HepG2 (cell line): ENCODE measurements around the gene PCOLCE2. TPM values are rescaled to one million over a fixed set of nuclear protein-coding genes. Genes with fewer than 3 reads are reported as not detected.

Experiments used
- ATAC-seq: fragments of 200-7000 bp; cut with Tn5 transposase; 3 replicates; pipeline ENCODE4 v1.9.1; 2020; ENCODE audit warnings: mild to moderate bottlenecking, moderate library complexity
- BruUV-seq: library from RNA; stranded (reverse); fragments of 400-500 nt; replicated peaks from 2 replicates; lab custom pipeline; 2021; lab: Mats Ljungman, UMichigan
- CTCF ChIA-PET: fragments of 300-600 bp; formaldehyde crosslinking; extraction: SDS; loops from one replicate; lab custom pipeline; 2021; ENCODE audit warnings: low total read pairs, inconsistent platforms, low intra/inter-chr PET ratio; lab: Yijun Ruan, JAX
- POLR2A ChIA-PET: fragments of 350-600 bp; sonication (Branson Sonifier 250); formaldehyde crosslinking; loops from one replicate; lab custom pipeline; 2020; ENCODE audit warnings: antibody characterized with exemption, inconsistent platforms; lab: Yijun Ruan, JAX
- DNase-seq: peaks from one replicate; pipeline ENCODE4 v3.0.0-alpha.2; 2015; ENCODE audit warnings: low spot score
- FAIRE-seq: peaks from 3 replicates; lab custom pipeline; 2011; peaks lifted over from hg19 to GRCh38; lab: Jason Lieb, UNC
- H2AFZ ChIP-seq: one replicate; pipeline ENCODE4 v1.6.1; 2011; ENCODE audit warnings: low read length, inconsistent platforms
- H3K27ac ChIP-seq: fragments of 300-600 bp; 3 replicates; pipeline ENCODE4 v1.8.0; 2011; ENCODE audit warnings: mixed run types, mild to moderate bottlenecking, mixed read lengths, low read length, inconsistent platforms; ENCODE audit not compliant: insufficient read depth; ENCODE audit errors: extremely low read length
- H3K27me3 ChIP-seq, 2 experiments: fragments of 200-600 bp in 1 of 2; 2 replicates in 1 of 2; 3 replicates in 1 of 2; pipeline versions ENCODE4 v1.6.0 to v1.8.0; 2011; ENCODE audit warnings: low read length in 2 of 2, mild to moderate bottlenecking in 2 of 2, moderate library complexity in 2 of 2, inconsistent platforms in 1 of 2; ENCODE audit not compliant: insufficient read depth in 2 of 2, control insufficient read depth in 1 of 2
- H3K36me3 ChIP-seq, 2 experiments: fragments of 200-600 bp in 1 of 2; replicated peaks in 1 of 2; 2 replicates in 1 of 2; 3 replicates in 1 of 2; pipeline versions ENCODE4 v1.5.1 to v1.8.0; 2011; ENCODE audit warnings: low read length in 2 of 2, inconsistent platforms in 1 of 2; ENCODE audit not compliant: insufficient read depth in 2 of 2, control insufficient read depth in 1 of 2
- H3K4me1 ChIP-seq: 2 replicates; pipeline ENCODE4 v1.5.1; 2012; ENCODE audit warnings: low read length, inconsistent platforms; ENCODE audit not compliant: insufficient read depth
- H3K4me2 ChIP-seq: 2 replicates; pipeline ENCODE4 v1.6.0; 2011; ENCODE audit warnings: low read depth, low read length, inconsistent platforms
- H3K4me3 ChIP-seq, 3 experiments: fragments of 200-600 bp in 1 of 3; sonication (generic), shearing (Covaris generic) in 1 of 3; replicated peaks in 1 of 3; 2 replicates each; pipeline ENCODE4 v1.5.1; 2011 to 2016; ENCODE audit warnings: low read length in 3 of 3, inconsistent platforms in 2 of 3, low read depth in 2 of 3, mild to moderate bottlenecking in 2 of 3, control low read depth in 1 of 3, mixed read lengths in 1 of 3; ENCODE audit not compliant: insufficient read depth in 1 of 3
- H3K79me2 ChIP-seq: one replicate; pipeline ENCODE4 v1.6.1; 2011; ENCODE audit warnings: low read length, inconsistent platforms; ENCODE audit not compliant: insufficient read depth
- H3K9ac ChIP-seq: 2 replicates; pipeline ENCODE4 v1.6.0; 2011; ENCODE audit warnings: mild to moderate bottlenecking, low read depth, low read length, inconsistent platforms; ENCODE audit not compliant: insufficient read depth
- H3K9me3 ChIP-seq: 2 replicates; pipeline ENCODE4 v1.5.1; 2012; ENCODE audit warnings: mild to moderate bottlenecking, low read length
- H4K20me1 ChIP-seq: 2 replicates; pipeline ENCODE4 v1.6.0; 2011; ENCODE audit warnings: inconsistent platforms, mild to moderate bottlenecking, low read length, moderate library complexity; ENCODE audit not compliant: insufficient read depth
- MAX ChIP-seq: IDR thresholded peaks from 2 replicates; pipeline ENCODE4 v1.6.1; 2012; ENCODE audit warnings: inconsistent platforms
- MED13 ChIP-seq: sonication (generic); formaldehyde crosslinking; IDR thresholded peaks from 2 replicates; pipeline ENCODE4 v1.5.0; 2020; ENCODE audit warnings: missing genetic modification reagents
- MIER2 ChIP-seq: IDR thresholded peaks from 2 replicates; pipeline ENCODE4 v1.6.1; 2016; ENCODE audit warnings: missing biosample characterization, missing genetic modification reagents
- NCOA2 ChIP-seq: sonication (generic); formaldehyde crosslinking; IDR thresholded peaks from 2 replicates; pipeline ENCODE4 v1.8.0; 2022; ENCODE audit warnings: inconsistent platforms
- NCOA5 ChIP-seq: sonication (generic); formaldehyde crosslinking; IDR thresholded peaks from 2 replicates; pipeline ENCODE4 v1.4.0; 2020; ENCODE audit warnings: missing genetic modification reagents
- PHF8 ChIP-seq: sonication (generic); formaldehyde crosslinking; IDR thresholded peaks from 2 replicates; pipeline ENCODE4 v1.5.0; 2020; ENCODE audit warnings: missing genetic modification reagents
- RNF219 ChIP-seq: sonication (generic); formaldehyde crosslinking; IDR thresholded peaks from 2 replicates; pipeline ENCODE4 v1.5.0; 2020; ENCODE audit warnings: mild to moderate bottlenecking, missing genetic modification reagents
- SAP130 ChIP-seq: IDR thresholded peaks from 2 replicates; pipeline ENCODE4 v1.6.1; 2016; ENCODE audit warnings: low read depth
- SIX1 ChIP-seq: sonication (generic); formaldehyde crosslinking; IDR thresholded peaks from 2 replicates; pipeline ENCODE4 v1.4.0; 2020; ENCODE audit warnings: missing genetic modification reagents, borderline replicate concordance
- SPEN ChIP-seq: sonication (generic); formaldehyde crosslinking; IDR thresholded peaks from 2 replicates; pipeline ENCODE4 v1.5.1; 2020; ENCODE audit warnings: low read depth, mild to moderate bottlenecking, missing genetic modification reagents
- STAG1 ChIP-seq: sonication (generic); formaldehyde crosslinking; IDR thresholded peaks from 2 replicates; pipeline ENCODE4 v1.4.0; 2020; ENCODE audit warnings: missing genetic modification reagents
- THAP11 ChIP-seq: IDR thresholded peaks from 2 replicates; pipeline ENCODE4 v1.6.1; 2016; ENCODE audit warnings: missing biosample characterization, missing genetic modification reagents
- ZFP62 ChIP-seq: sonication (generic); formaldehyde crosslinking; IDR thresholded peaks from 2 replicates; pipeline ENCODE4 v1.4.0; 2020; ENCODE audit warnings: missing genetic modification reagents
- ZFX ChIP-seq: sonication (generic); formaldehyde crosslinking; IDR thresholded peaks from 2 replicates; pipeline ENCODE4 v1.4.0; 2020; ENCODE audit warnings: mild to moderate bottlenecking, low read depth, missing genetic modification reagents, moderate library complexity
- ZMYM4 ChIP-seq: sonication (generic); formaldehyde crosslinking; IDR thresholded peaks from 2 replicates; pipeline ENCODE4 v1.8.1; 2023; ENCODE audit warnings: mild to moderate bottlenecking, missing genetic modification reagents
- ZNF230 ChIP-seq: sonication (generic); formaldehyde crosslinking; IDR thresholded peaks from 2 replicates; pipeline ENCODE4 v1.4.0; 2020; ENCODE audit warnings: mild to moderate bottlenecking, missing genetic modification reagents
- ZNF235 ChIP-seq: sonication (generic); formaldehyde crosslinking; IDR thresholded peaks from 2 replicates; pipeline ENCODE4 v1.8.1; 2023; ENCODE audit warnings: mild to moderate bottlenecking, missing genetic modification reagents, borderline replicate concordance
- ZNF280D ChIP-seq: sonication (generic); formaldehyde crosslinking; IDR thresholded peaks from 2 replicates; pipeline ENCODE4 v1.5.1; 2020; ENCODE audit warnings: mild to moderate bottlenecking, missing genetic modification reagents
- ZNF614 ChIP-seq: IDR thresholded peaks from 2 replicates; pipeline ENCODE4 v1.6.1; 2018; ENCODE audit warnings: missing biosample characterization, missing genetic modification reagents, inconsistent platforms, borderline replicate concordance
- ZSCAN25 ChIP-seq: sonication (generic); formaldehyde crosslinking; IDR thresholded peaks from 2 replicates; pipeline ENCODE4 v1.8.0; 2022; ENCODE audit warnings: mild to moderate bottlenecking, missing genetic modification reagents
- WGBS: methylation state at CpG from one replicate; pipeline ENCODE4 v1.1.6; 2017; ENCODE audit warnings: low lambda C conversion rate; 5-methylcytosine and 5-hydroxymethylcytosine counted together
- in situ Hi-C: cut with HindIII; loops from 2 replicates; pipeline ENCODE4 v1.10.0; 2017; ENCODE audit warnings: low pct_unique_long_range_greater_than_20kb; ENCODE audit not compliant: extremely low pct_ligation_motif_present
- intact Hi-C: fragments of 100-400 bp; cut with micrococcal nuclease; formaldehyde crosslinking; loops from one replicate; pipeline ENCODE4 v1.10.0; 2022; ENCODE audit not compliant: unreplicated experiment
- polyA plus RNA-seq, 8 experiments: library from polyadenylated mRNA; depleted of rRNA in 3 of 8; stranded (reverse) in 7 of 8; unstranded in 1 of 8; fragments of >200 nt; fragmentation: Illumina TruSeq in 4 of 8; extraction: Trizol in 4 of 8; gene quantifications; 2 replicates each; pipeline versions ENCODE4 v1.2.1 to v1.2.3, GENCODE V29; 2011 to 2016; ENCODE audit warnings: low read depth in 4 of 8, missing spikeins in 1 of 8, mixed read lengths in 1 of 8; ENCODE audit not compliant: insufficient read depth in 1 of 8
- total RNA-seq, 5 experiments: library from RNA; depleted of rRNA; stranded (reverse); fragments of >200 nt; fragmentation: Illumina TruSeq; extraction: Trizol; gene quantifications; 2 replicates each; pipeline ENCODE4 v1.2.3, GENCODE V29; 2016; ENCODE audit warnings: low read depth in 1 of 5

The PCOLCE2 gene
- total and polyA plus RNA-seq, 2 of the 13 experiments (the other 11 are each of a cell fraction or from before 2014, with no cell fraction given) = 0.71 to 2.0 TPM

GRCh38 chr3:142828703-142829305, 60.1 kb downstream of the PCOLCE2 start:
- Histone ChIP-seq H3K4me2 (peak overlapping the region; percentile 34; the same call in 1 of the 2 replicates), H3K27me3 (peaks cover 0 to 34% of the 10 kb centered on the region in 2 experiments; a peak in 1 of 5 replicates), H3K27ac (no peak overlapping the region), H3K9me3 (no peaks in the 10 kb centered on the region), H3K4me3 (no peak overlapping the region), H3K79me2 (no peaks in the 10 kb centered on the region), H3K9ac (no peak overlapping the region), H3K36me3 (no peaks in the 10 kb centered on the region), H3K4me1 (no peaks in the 10 kb centered on the region), H4K20me1 (no peaks in the 10 kb centered on the region), H2AFZ (no peak overlapping the region)
- intact Hi-C loops (loop anchor here (1.0 to 10.0 kb wide), 4 partner anchors 78 to 244 kb away; no protein-coding TSS in a partner anchor), in situ Hi-C loops (loop anchor here (5.0 kb wide), 1 partner anchor 163 kb away; no protein-coding TSS in a partner anchor)
- ChIA-PET CTCF (interaction anchor here (0.8 to 2.1 kb wide), 7 partner anchors 101 to 242 kb away, joined by 3 to 36 read pairs (median 5); no protein-coding TSS in a partner anchor), POLR2A (interaction anchor here (0.6 kb wide), 1 partner anchor 172 kb away, joined by 4 read pairs; the partner anchor contains the start of gene U2SURP)
- BruUV-seq = no TSS peak
- FAIRE-seq (peak; percentile 83), ATAC-seq (peak; percentile 99), DNase-seq (peak; percentile 65)
- 8% methylated on average over 9 of the region's 9 CpGs for WGBS
- no peak for TF ChIP-seq RNF219 (CRISPR knock-in tag)
- peak; percentile 62 for TF ChIP-seq ZMYM4 (CRISPR knock-in tag)
- TF ChIP-seq THAP11 (CRISPR knock-in tag) = 0 out of 2 replicates have a peak, but pooled peaks have one; percentile 44
- TF ChIP-seq ZNF235 (CRISPR knock-in tag) = no peak
- peak; percentile 32; the same call in 1 of the 2 replicates for TF ChIP-seq SAP130 (CRISPR knock-in tag)
- 0 out of 2 replicates have a peak, but pooled peaks have one; percentile 64 for TF ChIP-seq ZNF230
- TF ChIP-seq STAG1 (CRISPR knock-in tag) = peak; percentile 99
- TF ChIP-seq MIER2 (CRISPR knock-in tag) = peak; percentile 76
- no peak for TF ChIP-seq MED13 (CRISPR knock-in tag)
- 0 out of 2 replicates have a peak, but pooled peaks have one; percentile 22 for TF ChIP-seq MAX
- TF ChIP-seq ZNF280D (CRISPR knock-in tag) = peak; percentile 71; the same call in 1 of the 2 replicates
- no peak for TF ChIP-seq ZFP62 (CRISPR knock-in tag)
- TF ChIP-seq NCOA2 (CRISPR knock-in tag) = 0 out of 2 replicates have a peak, but pooled peaks have one; percentile 21
- TF ChIP-seq SIX1 = 0 out of 2 replicates have a peak, but pooled peaks have one; percentile 46
- 0 out of 2 replicates have a peak, but pooled peaks have one; percentile 18 for TF ChIP-seq ZFX (CRISPR knock-in tag)
- peak; percentile 55; the same call in 1 of the 2 replicates for TF ChIP-seq ZNF614 (CRISPR knock-in tag)
- TF ChIP-seq ZSCAN25 (CRISPR knock-in tag) = 0 out of 2 replicates have a peak, but pooled peaks have one; percentile 35
- TF ChIP-seq NCOA5 (CRISPR knock-in tag) = no peak
- TF ChIP-seq SPEN (CRISPR knock-in tag) = peak; percentile 41; the same call in 1 of the 2 replicates
- TF ChIP-seq PHF8 (CRISPR knock-in tag) = 0 out of 2 replicates have a peak, but pooled peaks have one; percentile 21
